HFFc6 (cell line): ENCODE measurements around the gene SOX5. TPM values are rescaled to one million over a fixed set of nuclear protein-coding genes. Genes with fewer than 3 reads are reported as not detected.

ENCODE experiments used
- DNase-seq: peaks from one replicate; pipeline ENCODE4 v3.0.0-alpha.2; 2018
- H3K27ac Mint-ChIP-seq: 2 replicates; pipeline ENCODE4 v1.8.0; 2020; ENCODE audit warnings: mild to moderate bottlenecking, mixed read lengths
- H3K27me3 Mint-ChIP-seq: 2 replicates; pipeline ENCODE4 v1.8.0; 2021; ENCODE audit warnings: mild to moderate bottlenecking, moderate library complexity, mixed read lengths; ENCODE audit not compliant: insufficient read depth
- H3K36me3 Mint-ChIP-seq: 2 replicates; pipeline ENCODE4 v1.8.0; 2021; ENCODE audit warnings: low read depth, mixed read lengths
- H3K4me1 Mint-ChIP-seq: 2 replicates; pipeline ENCODE4 v1.8.0; 2020; ENCODE audit warnings: low read depth, mixed read lengths
- H3K4me3 Mint-ChIP-seq: 2 replicates; pipeline ENCODE4 v1.8.0; 2020; ENCODE audit warnings: mild to moderate bottlenecking, moderate library complexity, mixed read lengths
- H3K9me3 Mint-ChIP-seq: 2 replicates; pipeline ENCODE4 v1.8.0; 2020; ENCODE audit warnings: mild to moderate bottlenecking, mixed read lengths
- CTCF ChIP-seq: fragments of 200-600 bp; sonication (generic); IDR thresholded peaks from 2 replicates; pipeline ENCODE4 v1.5.0; 2021; ENCODE audit warnings: antibody characterized with exemption, mild to moderate bottlenecking
- total RNA-seq, 6 experiments: library from RNA; stranded (reverse); fragmentation: NEBNext Ultra II Directional; extraction: Animal tissue kit (Norgen Biotek cat#: 25700); gene quantifications; 2 replicates in 1 of 6; 3 replicates in 5 of 6; pipeline ENCODE4 v1.2.3, GENCODE V29; 2021

Gene SOX5
- total RNA-seq, 6 experiments from 2014 or later: not detected

DNA sequence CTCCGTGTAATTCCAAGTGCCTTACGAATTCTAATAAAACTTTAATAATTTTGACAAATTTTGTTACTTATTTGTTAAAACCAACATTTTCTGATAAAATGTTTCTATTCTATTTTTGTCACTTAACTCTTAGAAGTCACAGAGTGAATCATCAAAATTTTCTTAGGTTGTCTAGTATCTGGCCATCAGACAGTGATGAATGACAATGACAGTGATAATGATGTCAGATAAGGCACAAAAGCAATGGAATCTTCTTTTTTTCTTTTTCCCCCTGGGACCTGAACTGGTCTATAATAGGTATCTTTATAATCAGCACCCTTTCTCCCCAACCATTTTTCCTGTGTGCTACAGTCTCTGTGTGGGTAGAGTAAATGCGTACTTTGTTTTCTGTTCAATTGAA is 407.3 kb downstream of the SOX5 start:
- no peak for DNase-seq
- H3K27me3 Mint-ChIP-seq: no peaks in the 10 kb centered on the region
- no peak overlapping the region for H3K27ac Mint-ChIP-seq
- H3K9me3 Mint-ChIP-seq: peaks cover 33% of the 10 kb centered on the region
- no peaks in the 10 kb centered on the region for H3K36me3 Mint-ChIP-seq
- H3K4me1 Mint-ChIP-seq: no peaks in the 10 kb centered on the region
- no peak for TF ChIP-seq CTCF
- H3K4me3 Mint-ChIP-seq: no peak overlapping the region

DNA sequence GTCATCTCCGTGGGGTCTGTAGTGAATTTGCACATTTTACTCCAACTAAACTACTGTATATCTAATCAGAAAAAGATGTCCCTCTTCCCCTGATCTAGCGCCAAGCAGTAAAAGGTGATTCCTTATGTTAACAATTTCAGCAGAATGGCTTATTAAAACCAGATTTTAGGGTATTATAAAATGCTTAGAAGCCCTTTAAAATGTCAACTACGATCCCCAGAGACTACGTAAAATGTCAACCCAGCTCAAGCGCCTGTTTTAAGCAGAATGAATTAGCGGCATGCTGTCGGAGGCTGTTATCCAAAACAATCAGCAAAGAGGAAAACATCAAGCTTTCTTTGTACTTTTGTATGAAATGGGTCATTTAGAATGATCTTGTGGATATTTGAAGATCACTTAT is 408.9 kb downstream of the SOX5 start:
- no peak for TF ChIP-seq CTCF
- Mint-ChIP-seq H3K4me1 (no peaks in the 10 kb centered on the region), H3K36me3 (no peaks in the 10 kb centered on the region), H3K4me3 (no peak overlapping the region), H3K27ac (no peak overlapping the region), H3K27me3 (no peaks in the 10 kb centered on the region), H3K9me3 (peaks cover 27% of the 10 kb centered on the region)
- DNase-seq: no peak

DNA sequence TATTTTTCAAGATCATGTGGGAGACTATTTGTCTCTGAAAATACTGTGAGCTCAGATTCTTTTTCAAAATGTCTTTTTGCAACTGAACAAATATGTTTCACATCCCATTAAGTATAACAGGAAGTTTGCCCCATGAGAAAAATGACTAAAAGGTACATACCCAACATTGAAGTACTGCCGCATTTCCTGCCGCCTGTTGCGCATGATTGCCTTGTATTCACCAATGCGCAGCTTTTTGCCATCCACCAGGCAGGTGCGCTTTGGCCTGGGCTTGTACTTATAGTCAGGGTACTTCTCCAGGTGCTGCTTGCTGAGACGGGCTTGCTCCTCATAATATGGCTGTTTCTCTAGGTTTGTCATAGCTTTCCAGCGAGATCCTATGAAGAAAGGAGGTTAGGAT is 413.2 kb downstream of the SOX5 start:
- no peaks in the 10 kb centered on the region for H3K36me3 Mint-ChIP-seq
- no peak for TF ChIP-seq CTCF
- H3K4me3 Mint-ChIP-seq: no peak overlapping the region
- DNase-seq: no peak
- H3K27ac Mint-ChIP-seq: no peak overlapping the region
- H3K4me1 Mint-ChIP-seq: no peaks in the 10 kb centered on the region
- no peaks in the 10 kb centered on the region for H3K27me3 Mint-ChIP-seq
- peaks cover 38% of the 10 kb centered on the region for H3K9me3 Mint-ChIP-seq

GRCh38 chr12:23535441-23535840 is 414.0 kb downstream of the SOX5 start:
- H3K36me3 Mint-ChIP-seq: no peaks in the 10 kb centered on the region
- H3K4me3 Mint-ChIP-seq: no peak overlapping the region
- DNase-seq: no peak
- peaks cover 44% of the 10 kb centered on the region for H3K9me3 Mint-ChIP-seq
- TF ChIP-seq CTCF: no peak
- H3K27ac Mint-ChIP-seq: no peak overlapping the region
- H3K4me1 Mint-ChIP-seq: no peaks in the 10 kb centered on the region
- H3K27me3 Mint-ChIP-seq: peaks cover 2% of the 10 kb centered on the region; the same call in 1 of the 2 replicates

- Mint-ChIP-seq H3K4me3 (no peak overlapping the region), H3K27me3 (peaks cover 2% of the 10 kb centered on the region; the same call in 1 of the 2 replicates), H3K4me1 (no peaks in the 10 kb centered on the region), H3K27ac (no peak overlapping the region), H3K9me3 (peaks cover 47% of the 10 kb centered on the region), H3K36me3 (no peaks in the 10 kb centered on the region)
- no peak for DNase-seq
- TF ChIP-seq CTCF: no peak
Observed at GRCh38 chr12:23534196-23534595, 415.3 kb downstream of the SOX5 start.

GRCh38 chr12:23533699-23534098 is 415.8 kb downstream of the SOX5 start:
- H3K4me1 Mint-ChIP-seq: no peaks in the 10 kb centered on the region
- H3K36me3 Mint-ChIP-seq: no peaks in the 10 kb centered on the region
- DNase-seq: no peak
- H3K27ac Mint-ChIP-seq: no peak overlapping the region
- no peak overlapping the region for H3K4me3 Mint-ChIP-seq
- H3K27me3 Mint-ChIP-seq: peaks cover 2% of the 10 kb centered on the region; the same call in 1 of the 2 replicates
- no peak for TF ChIP-seq CTCF
- peaks cover 47% of the 10 kb centered on the region for H3K9me3 Mint-ChIP-seq
